HepG2 (cell line): ENCODE measurements around the gene TACC3.
"Not testable (repeated sequence)": the region's sequence is repeated elsewhere in the genome, so short reads cannot be mapped to it uniquely, and the experiment has no call there.

Experiments
- CEBPB ChIP-seq: IDR thresholded peaks from 2 replicates; pipeline ENCODE4 v1.6.1; 2011; ENCODE audit warnings: low read depth, low read length, improper control_type of control experiment, borderline replicate concordance
- CTCF ChIP-seq: sonication (generic); formaldehyde crosslinking; IDR thresholded peaks from 2 replicates; pipeline ENCODE4 v1.5.0; 2020; ENCODE audit warnings: mild to moderate bottlenecking, missing genetic modification reagents, moderate library complexity
- FOXJ3 ChIP-seq: sonication (generic); formaldehyde crosslinking; IDR thresholded peaks from 2 replicates; pipeline ENCODE4 v1.4.0; 2020; ENCODE audit warnings: missing genetic modification reagents, mild to moderate bottlenecking, borderline replicate concordance
- FOXP1 ChIP-seq, 2 experiments: fragments of 450-650 bp in 1 of 2; IDR thresholded peaks; 2 replicates each; pipeline ENCODE4 v1.6.1; 2017 to 2018; ENCODE audit warnings: antibody characterized with exemption in 1 of 2
- HCFC1 ChIP-seq: fragments of 150-350 bp; IDR thresholded peaks from 2 replicates; pipeline ENCODE4 v1.6.1; 2014; ENCODE audit warnings: low read depth, low read length
- PAX8 ChIP-seq: sonication (generic); formaldehyde crosslinking; IDR thresholded peaks from 2 replicates; pipeline ENCODE4 v1.8.0; 2022; ENCODE audit warnings: mild to moderate bottlenecking, missing genetic modification reagents, borderline replicate concordance
- POLR2AphosphoS5 ChIP-seq: IDR thresholded peaks from 2 replicates; pipeline ENCODE4 v1.6.1; 2012; ENCODE audit warnings: low read depth, low read length
- REST ChIP-seq, 2 experiments: IDR thresholded peaks; 2 replicates each; pipeline ENCODE4 v1.6.1; 2011 to 2012; ENCODE audit warnings: low read length in 2 of 2, borderline replicate concordance in 1 of 2, low read depth in 1 of 2, mild to moderate bottlenecking in 1 of 2, moderate library complexity in 1 of 2
- SAFB2 ChIP-seq: sonication (generic); formaldehyde crosslinking; IDR thresholded peaks from 2 replicates; pipeline ENCODE4 v1.5.1; 2020; ENCODE audit warnings: missing genetic modification reagents, low read depth, mild to moderate bottlenecking, borderline replicate concordance
- SMC3 ChIP-seq: IDR thresholded peaks from 2 replicates; pipeline ENCODE4 v1.6.1; 2011; ENCODE audit warnings: low read length, improper control_type of control experiment
- TSC22D2 ChIP-seq: sonication (generic); formaldehyde crosslinking; IDR thresholded peaks from 2 replicates; pipeline ENCODE4 v1.5.1; 2020; ENCODE audit warnings: missing genetic modification reagents, mild to moderate bottlenecking, borderline replicate concordance
- ZBTB43 ChIP-seq: sonication (generic); formaldehyde crosslinking; conservative IDR thresholded peaks from 2 replicates; pipeline ENCODE4 v1.4.0; 2020; ENCODE audit warnings: missing genetic modification reagents
- ZNF274 ChIP-seq: sonication (generic); formaldehyde crosslinking; IDR thresholded peaks from 2 replicates; pipeline ENCODE4 v1.5.1; 2020; ENCODE audit warnings: mild to moderate bottlenecking, missing genetic modification reagents

GRCh38 chr4:1701671-1702070 is 19.6 kb upstream of the TACC3 start:
- TF ChIP-seq CTCF (CRISPR knock-in tag); FOXP1 (IDR thresholded peaks at IDR 0.05); FOXP1 (CRISPR knock-in tag; IDR thresholded peaks at IDR 0.05); ZNF274 (CRISPR knock-in tag); SAFB2; PAX8 (CRISPR knock-in tag); POLR2AphosphoS5; HCFC1; REST (IDR thresholded peaks at IDR 0.05; ENCODE audit: borderline replicate concordance in 1 of 2, low read depth in 1 of 2, low read length in 2 of 2); ZBTB43; TSC22D2; CEBPB; SMC3; FOXJ3: not testable (repeated sequence)
